ENCODE data around the gene DIP2C.

DNA sequence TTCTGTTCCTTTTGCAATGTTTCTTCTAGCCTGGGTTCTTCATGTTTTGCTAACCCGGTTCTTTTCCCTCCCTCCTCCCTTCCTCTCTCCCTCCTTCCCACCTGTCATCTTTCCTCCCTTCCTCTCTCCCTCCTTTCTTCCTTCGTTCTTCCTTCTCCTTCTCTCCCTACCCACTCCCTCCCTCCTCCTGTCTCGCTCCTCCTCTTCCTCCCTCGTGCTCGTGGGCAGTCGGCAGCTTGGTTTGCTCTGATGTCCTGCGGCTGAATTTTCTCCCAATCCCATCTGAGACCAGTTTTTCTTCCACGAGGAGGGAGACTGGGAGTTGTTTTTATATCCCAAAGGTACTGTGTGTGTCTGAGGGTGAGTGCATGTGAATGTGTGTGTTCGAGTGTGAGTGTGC, 43.6 kb upstream of the DIP2C start:
- TF ChIP-seq BHLHE40 (IDR thresholded peaks at IDR 0.05; ENCODE audit: borderline replicate concordance) (no peak), SUZ12 (IDR thresholded peaks at IDR 0.05) (no peak), HDGF (IDR thresholded peaks at IDR 0.05; ENCODE audit: borderline replicate concordance) (no peak), TARDBP (IDR thresholded peaks at IDR 0.05) (no peak)

Data from HEK293T (cell line).